Loucy (cell line): ENCODE data around the gene POU3F1.

Experiments used
- H2AFZ ChIP-seq: fragments of 200-600 bp; sonication (generic); 2 replicates; pipeline ENCODE4 v1.6.0; 2016; ENCODE audit warnings: antibody characterized with exemption, mild to moderate bottlenecking, low read length, moderate library complexity
- H3F3A ChIP-seq: fragments of 200-600 bp; 2 replicates; pipeline ENCODE4 v1.6.0; 2016; ENCODE audit warnings: antibody characterized with exemption, low read depth, mild to moderate bottlenecking
- H3K27me3 ChIP-seq: fragments of 200-600 bp; sonication (generic); 2 replicates; pipeline ENCODE4 v1.6.1; 2014; ENCODE audit warnings: low read length, mild to moderate bottlenecking; ENCODE audit not compliant: insufficient read depth, poor library complexity, severe bottlenecking
- H3K36me3 ChIP-seq: fragments of 200-600 bp; sonication (generic); 2 replicates; pipeline ENCODE4 v1.6.1; 2016; ENCODE audit warnings: low read length; ENCODE audit not compliant: insufficient read depth
- H3K4me1 ChIP-seq: fragments of 200-600 bp; sonication (generic); 2 replicates; pipeline ENCODE4 v1.5.1; 2014; ENCODE audit warnings: low read length, mild to moderate bottlenecking; ENCODE audit not compliant: insufficient read depth, poor library complexity, severe bottlenecking
- H3K4me2 ChIP-seq: fragments of 200-600 bp; sonication (generic); 2 replicates; pipeline ENCODE4 v1.6.0; 2014; ENCODE audit warnings: antibody characterized with exemption, low read length, low read depth, mild to moderate bottlenecking; ENCODE audit not compliant: poor library complexity, severe bottlenecking
- H3K4me3 ChIP-seq: fragments of 200-600 bp; sonication (generic); 2 replicates; pipeline ENCODE4 v1.5.1; 2014; ENCODE audit warnings: low read length, mild to moderate bottlenecking, mixed read lengths; ENCODE audit not compliant: poor library complexity, severe bottlenecking
- H3K79me2 ChIP-seq: fragments of 200-600 bp; sonication (generic); 2 replicates; pipeline ENCODE4 v1.6.1; 2014; ENCODE audit warnings: low read length; ENCODE audit not compliant: insufficient read depth
- H3K9ac ChIP-seq: fragments of 200-600 bp; sonication (generic); 2 replicates; pipeline ENCODE4 v1.6.0; 2014; ENCODE audit warnings: mild to moderate bottlenecking, low read depth, low read length, moderate library complexity; ENCODE audit not compliant: poor library complexity, severe bottlenecking
- H3K9me2 ChIP-seq: fragments of 200-600 bp; sonication (generic); replicated peaks from 2 replicates; pipeline ENCODE4 v1.6.1; 2016; ENCODE audit warnings: low read depth, low read length, mixed read lengths
- H3K9me3 ChIP-seq: fragments of 200-600 bp; sonication (generic); 2 replicates; pipeline ENCODE4 v1.6.1; 2014; ENCODE audit warnings: mild to moderate bottlenecking, antibody characterized with exemption, low read length, low read depth; ENCODE audit not compliant: insufficient read depth
- H4K20me1 ChIP-seq: fragments of 200-600 bp; sonication (generic); 2 replicates; pipeline ENCODE4 v1.6.0; 2014; ENCODE audit warnings: antibody characterized with exemption, low read length, mild to moderate bottlenecking; ENCODE audit not compliant: insufficient read depth, poor library complexity, severe bottlenecking
- CTCF ChIP-seq: fragments of 200-600 bp; sonication (generic); conservative IDR thresholded peaks from 2 replicates; pipeline ENCODE4 v1.5.1; 2014; ENCODE audit warnings: mild to moderate bottlenecking, antibody characterized with exemption, low read length
- EZH2phosphoT487 ChIP-seq: fragments of 200-600 bp; IDR thresholded peaks from 2 replicates; pipeline ENCODE4 v1.6.1; 2018; ENCODE audit warnings: antibody characterized with exemption, mild to moderate bottlenecking, moderate library complexity, borderline replicate concordance

Gene POU3F1

GRCh38 chr1:38044221-38045215 is 2.1 kb downstream of the POU3F1 start:
- Histone ChIP-seq H3F3A (no peaks in the 10 kb centered on the region), H3K79me2 (no peaks in the 10 kb centered on the region), H2AFZ (no peak overlapping the region), H4K20me1 (no peaks in the 10 kb centered on the region), H3K4me1 (no peaks in the 10 kb centered on the region), H3K4me3 (no peak overlapping the region), H3K9ac (no peak overlapping the region), H3K9me2 (no peaks in the 10 kb centered on the region), H3K4me2 (no peak overlapping the region), H3K27me3 (no peaks in the 10 kb centered on the region), H3K36me3 (no peaks in the 10 kb centered on the region), H3K9me3 (no peaks in the 10 kb centered on the region)
- TF ChIP-seq EZH2phosphoT487 (no peak), CTCF (no peak)

GRCh38 chr1:38043036-38043747 is 3.4 kb downstream of the POU3F1 start:
- Histone ChIP-seq H3K4me3 (no peak overlapping the region), H3K9me2 (no peaks in the 10 kb centered on the region), H3F3A (no peaks in the 10 kb centered on the region), H3K27me3 (no peaks in the 10 kb centered on the region), H3K36me3 (no peaks in the 10 kb centered on the region), H2AFZ (no peak overlapping the region), H3K4me1 (no peaks in the 10 kb centered on the region), H3K79me2 (no peaks in the 10 kb centered on the region), H3K4me2 (no peak overlapping the region), H4K20me1 (no peaks in the 10 kb centered on the region), H3K9me3 (no peaks in the 10 kb centered on the region), H3K9ac (no peak overlapping the region)
- TF ChIP-seq EZH2phosphoT487 (no peak), CTCF (no peak)

GRCh38 chr1:38041936-38042834 is 4.4 kb downstream of the POU3F1 start:
- H4K20me1 ChIP-seq = no peaks in the 10 kb centered on the region
- H3K9ac ChIP-seq = no peak overlapping the region
- H3K9me3 ChIP-seq = no peaks in the 10 kb centered on the region
- H3F3A ChIP-seq = no peaks in the 10 kb centered on the region
- H3K79me2 ChIP-seq = no peaks in the 10 kb centered on the region
- no peaks in the 10 kb centered on the region for H3K27me3 ChIP-seq
- H3K4me2 ChIP-seq = no peak overlapping the region
- H3K9me2 ChIP-seq = no peaks in the 10 kb centered on the region
- no peaks in the 10 kb centered on the region for H3K4me1 ChIP-seq
- TF ChIP-seq CTCF (no peak), EZH2phosphoT487 (no peak)
- H2AFZ ChIP-seq = no peak overlapping the region
- H3K36me3 ChIP-seq = no peaks in the 10 kb centered on the region
- no peak overlapping the region for H3K4me3 ChIP-seq
